ENCODE data around the gene SNX27. TPM values are rescaled to one million over a fixed set of nuclear protein-coding genes. Genes with fewer than 3 reads are reported as not detected.

Gene SNX27
- total and polyA plus RNA-seq, 4 donors, result 4.3 to 19.7 (median 10.5) TPM

- no peak for TF ChIP-seq EGR1 (IDR thresholded peaks at IDR 0.05; ENCODE audit: low read depth in 2 of 2)
Observed at GRCh38 chr1:151585622-151586021, 26.2 kb upstream of the SNX27 start (continued).

- no peaks in the 10 kb centered on the region for H3K36me3 ChIP-seq (ENCODE audit: control insufficient read depth in 4 of 4, insufficient read depth in 3 of 4, low read depth in 1 of 4, low read length in 3 of 4)
- H3K27me3 ChIP-seq (ENCODE audit: control insufficient read depth in 4 of 4, insufficient read depth in 4 of 4, low read length in 3 of 4), result no peaks in the 10 kb centered on the region
- H3K4me3 ChIP-seq (ENCODE audit: low read depth in 1 of 3, low read length in 3 of 3), result no peak overlapping the region
- WGBS, result 89% methylated on average over 3 of the region's 3 CpGs
- no peak for DNase-seq (ENCODE audit: low spot score)
- no peak for TF ChIP-seq FOXA1 (IDR thresholded peaks at IDR 0.05)
- TF ChIP-seq SP1 (IDR thresholded peaks at IDR 0.05), result no peak
- no peak for TF ChIP-seq EGR1 (IDR thresholded peaks at IDR 0.05; ENCODE audit: low read depth in 2 of 2)
- TF ChIP-seq YY1 (IDR thresholded peaks at IDR 0.05), result no peak
- TF ChIP-seq REST (IDR thresholded peaks at IDR 0.05), result no peak
- H3K4me1 ChIP-seq (ENCODE audit: control insufficient read depth in 4 of 4, insufficient read depth in 4 of 4, low read length in 3 of 4), result peaks cover 0 to 5% (median 1%) of the 10 kb centered on the region in 4 donors
- no peaks in the 10 kb centered on the region for H3K9me3 ChIP-seq (ENCODE audit: control insufficient read depth in 4 of 4, low read length in 3 of 4)
- no peak overlapping the region for H3K9ac ChIP-seq (ENCODE audit: low read depth in 1 of 2, low read length in 2 of 2)
- H3K27ac ChIP-seq (ENCODE audit: low read depth in 1 of 2, low read length in 2 of 2), result no peak overlapping the region
Observed at GRCh38 chr1:151590961-151591360, 20.9 kb upstream of the SNX27 start.

GRCh38 chr1:151593730-151594129 lies 18.1 kb upstream of the SNX27 start:
- Histone ChIP-seq H3K27ac (ENCODE audit: low read depth in 1 of 2, low read length in 2 of 2) (no peak overlapping the region), H3K36me3 (ENCODE audit: control insufficient read depth in 4 of 4, insufficient read depth in 3 of 4, low read depth in 1 of 4, low read length in 3 of 4) (no peaks in the 10 kb centered on the region), H3K4me1 (ENCODE audit: control insufficient read depth in 4 of 4, insufficient read depth in 4 of 4, low read length in 3 of 4) (peaks cover 0 to 5% (median 1%) of the 10 kb centered on the region in 4 donors), H3K27me3 (ENCODE audit: control insufficient read depth in 4 of 4, insufficient read depth in 4 of 4, low read length in 3 of 4) (no peaks in the 10 kb centered on the region), H3K4me3 (ENCODE audit: low read depth in 1 of 3, low read length in 3 of 3) (no peak overlapping the region), H3K9ac (ENCODE audit: low read depth in 1 of 2, low read length in 2 of 2) (no peak overlapping the region), H3K9me3 (ENCODE audit: control insufficient read depth in 4 of 4, low read length in 3 of 4) (no peaks in the 10 kb centered on the region)
- DNase-seq (ENCODE audit: low spot score), result no peak
- TF ChIP-seq YY1 (IDR thresholded peaks at IDR 0.05) (no peak), GABPA (IDR thresholded peaks at IDR 0.05 in 1 of 2, conservative IDR thresholded peaks at IDR 0.05 in 1 of 2) (no peak), SP1 (IDR thresholded peaks at IDR 0.05) (no peak), TAF1 (conservative IDR thresholded peaks at IDR 0.05) (no peak), EGR1 (IDR thresholded peaks at IDR 0.05; ENCODE audit: low read depth in 2 of 2) (no peak), FOXA2 (IDR thresholded peaks at IDR 0.05) (no peak), HNF4A (conservative IDR thresholded peaks at IDR 0.05) (no peak), REST (IDR thresholded peaks at IDR 0.05) (no peak), RXRA (IDR thresholded peaks at IDR 0.05) (no peak), RAD21 (IDR thresholded peaks at IDR 0.05) (no peak), MAX (IDR thresholded peaks at IDR 0.05) (no peak), ATF3 (IDR thresholded peaks at IDR 0.05) (no peak), NR2F2 (IDR thresholded peaks at IDR 0.05) (no peak), HNF4G (IDR thresholded peaks at IDR 0.05) (no peak)
- WGBS, result 35% methylated on average over 9 of the region's 9 CpGs
